HCT116 (cell line): ENCODE data around the gene C1orf159. TPM values are rescaled to one million over a fixed set of nuclear protein-coding genes. Genes with fewer than 3 reads are reported as not detected.

Experiments used
- ATAC-seq: fragments of 200-7000 bp; cut with Tn5 transposase; 2 replicates; pipeline ENCODE4 v1.9.1; 2020; ENCODE audit warnings: mild to moderate bottlenecking, moderate library complexity
- BruUV-seq: library from RNA; stranded (reverse); fragments of 400-500 nt; replicated peaks from 2 replicates; lab custom pipeline; 2021; lab: Mats Ljungman, UMichigan
- CTCF ChIA-PET: fragments of 300-600 bp; sonication (Branson Sonifier 250); formaldehyde crosslinking; loops from one replicate; lab custom pipeline; 2021; ENCODE audit warnings: antibody characterized with exemption; lab: Charles Lee
- POLR2A ChIA-PET: fragments of 300-600, 350-600 bp; sonication (Branson Sonifier 250); formaldehyde crosslinking; loops from one replicate; lab custom pipeline; 2021; ENCODE audit warnings: antibody characterized with exemption; lab: Charles Lee
- RAD21 ChIA-PET, 2 experiments: fragments of 300-600 bp; sonication (Branson Sonifier 250); formaldehyde crosslinking; loops; one replicate each; lab custom pipeline; 2023; ENCODE audit warnings: low total read pairs in 2 of 2; ENCODE audit not compliant: uncharacterized antibody in 2 of 2, unreplicated experiment in 2 of 2, low non-redundant PET in 1 of 2; lab: Charles Lee
- DNase-seq: peaks from one replicate; pipeline ENCODE4 v3.0.0-alpha.2; 2010; ENCODE audit warnings: low read depth, low spot score
- H2AFZ ChIP-seq: fragments of 200-600 bp; shearing (Covaris generic), sonication (generic); 2 replicates; pipeline ENCODE4 v1.6.1; 2017; ENCODE audit warnings: low read depth, mixed run types, mixed read lengths, antibody characterized with exemption, low read length; ENCODE audit not compliant: poor library complexity, severe bottlenecking
- H3K27ac ChIP-seq: 2 replicates; pipeline ENCODE4 v1.5.1; 2012; ENCODE audit warnings: low read depth, low read length
- H3K27me3 ChIP-seq: fragments of 200-600 bp; sonication (generic); 2 replicates; pipeline ENCODE4 v1.6.1; 2016; ENCODE audit warnings: mixed run types, low read length, mixed read lengths; ENCODE audit not compliant: insufficient read depth
- H3K36me3 ChIP-seq, 2 experiments: fragments of 200-500 bp in 1 of 2; fragments of 200-600 bp in 1 of 2; sonication (Bioruptor generic) in 1 of 2; sonication (generic) in 1 of 2; 2 replicates each; pipeline versions ENCODE4 v1.5.1 to v1.6.1; 2014 to 2016; ENCODE audit warnings: low read length in 2 of 2, inconsistent platforms in 1 of 2, mixed read lengths in 1 of 2, mixed run types in 1 of 2; ENCODE audit not compliant: insufficient read depth in 2 of 2, control insufficient read depth in 1 of 2
- H3K4me1 ChIP-seq, 2 experiments: fragments of 200-600 bp in 1 of 2; sonication (generic) in 1 of 2; 2 replicates each; pipeline versions ENCODE4 v1.5.1 to v1.6.1; 2012 to 2017; ENCODE audit warnings: low read length in 2 of 2, inconsistent platforms in 1 of 2, mild to moderate bottlenecking in 1 of 2, mixed read lengths in 1 of 2, mixed run types in 1 of 2, moderate library complexity in 1 of 2; ENCODE audit not compliant: insufficient read depth in 2 of 2, control insufficient read depth in 1 of 2
- H3K4me2 ChIP-seq: fragments of 200-600 bp; sonication (generic); 2 replicates; pipeline ENCODE4 v1.6.1; 2017; ENCODE audit warnings: mixed run types, low read length, mixed read lengths
- H3K4me3 ChIP-seq, 2 experiments: fragments of 200-600 bp in 1 of 2; sonication (generic) in 1 of 2; replicated peaks in 1 of 2; 2 replicates each; pipeline ENCODE4 v1.5.1; 2011 to 2016; ENCODE audit warnings: low read length in 2 of 2, control low read depth in 1 of 2, low read depth in 1 of 2, mild to moderate bottlenecking in 1 of 2, mixed read lengths in 1 of 2, mixed run types in 1 of 2
- H3K79me2 ChIP-seq: fragments of 200-600 bp; sonication (generic); 2 replicates; pipeline ENCODE4 v1.6.1; 2017; ENCODE audit warnings: mild to moderate bottlenecking, mixed run types, low read length, moderate library complexity, mixed read lengths; ENCODE audit not compliant: insufficient read depth
- H3K9ac ChIP-seq: fragments of 200-600 bp; sonication (generic); 2 replicates; pipeline ENCODE4 v1.6.1; 2016; ENCODE audit warnings: low read length, mixed read lengths
- H3K9me2 ChIP-seq: fragments of 200-600 bp; sonication (generic), shearing (Covaris generic); 2 replicates; pipeline ENCODE4 v1.6.1; 2017; ENCODE audit warnings: mixed run types, mild to moderate bottlenecking, moderate library complexity; ENCODE audit not compliant: insufficient read depth
- H3K9me3 ChIP-seq, 2 experiments: fragments of 200-500 bp in 1 of 2; fragments of 200-600 bp in 1 of 2; sonication (Bioruptor generic) in 1 of 2; sonication (generic) in 1 of 2; 2 replicates each; pipeline ENCODE4 v1.6.1; 2014 to 2017; ENCODE audit warnings: low read length in 2 of 2, mixed read lengths in 2 of 2, inconsistent platforms in 1 of 2, low read depth in 1 of 2, mild to moderate bottlenecking in 1 of 2, mixed run types in 1 of 2, moderate library complexity in 1 of 2; ENCODE audit not compliant: control insufficient read depth in 1 of 2, insufficient read depth in 1 of 2
- H4K20me1 ChIP-seq: fragments of 200-600 bp; sonication (generic), shearing (Covaris generic); 2 replicates; pipeline ENCODE4 v1.6.1; 2017; ENCODE audit warnings: mixed run types, mild to moderate bottlenecking, moderate library complexity; ENCODE audit not compliant: insufficient read depth
- CBX3 ChIP-seq: IDR thresholded peaks from 2 replicates; pipeline ENCODE4 v1.6.1; 2012; ENCODE audit warnings: low read depth
- EGR1 ChIP-seq: IDR thresholded peaks from 2 replicates; pipeline ENCODE4 v1.6.1; 2012; ENCODE audit warnings: low read depth
- ELF1 ChIP-seq: IDR thresholded peaks from 2 replicates; pipeline ENCODE4 v1.6.1; 2012; ENCODE audit warnings: low read depth, borderline replicate concordance
- EZH2 ChIP-seq: fragments of 200-600 bp; sonication (generic); IDR thresholded peaks from 2 replicates; pipeline ENCODE4 v1.6.1; 2017; ENCODE audit warnings: antibody characterized with exemption, mixed run types
- EZH2phosphoT487 ChIP-seq: fragments of 200-600 bp; IDR thresholded peaks from 2 replicates; pipeline ENCODE4 v1.6.1; 2018; ENCODE audit warnings: antibody characterized with exemption, borderline replicate concordance
- JUND ChIP-seq: IDR thresholded peaks from 2 replicates; pipeline ENCODE4 v1.6.1; 2012
- SIN3A ChIP-seq: IDR thresholded peaks from 2 replicates; pipeline ENCODE4 v1.6.1; 2012; ENCODE audit warnings: low read depth
- SP1 ChIP-seq: IDR thresholded peaks from 2 replicates; pipeline ENCODE4 v1.6.1; 2012; ENCODE audit warnings: low read depth
- ZNF274 ChIP-seq: fragments of 200-500 bp; sonication (Bioruptor generic); IDR thresholded peaks from 2 replicates; pipeline ENCODE4 v1.6.1; 2014; ENCODE audit warnings: mild to moderate bottlenecking, low read depth, low read length, inconsistent platforms
- intact Hi-C: fragments of 100-400 bp; cut with micrococcal nuclease; formaldehyde crosslinking; loops from 2 replicates; pipeline ENCODE4 v1.10.0; 2022
- total RNA-seq: library from RNA; stranded (reverse); gene quantifications from one replicate; pipeline ENCODE4 v1.2.1, GENCODE V29; 2021; ENCODE audit not compliant: unreplicated experiment
- TF ChIP-seq, protein P1 (sequence below): IDR thresholded peaks from 2 replicates; pipeline ENCODE4 v1.6.1; 2012
- TF ChIP-seq, protein P2 (sequence below): IDR thresholded peaks from 2 replicates; pipeline ENCODE4 v1.6.1; 2012; ENCODE audit warnings: low read depth

The C1orf159 gene
- total RNA-seq, 1 experiment from 2014 or later = 22.7 TPM

GRCh38 chr1:1120866-1121591 is 5.1 kb upstream of the C1orf159 start:
- no peak for DNase-seq
- TF ChIP-seq CBX3 = no peak
- TF ChIP-seq SP1 = no peak
- no peak for TF ChIP-seq EZH2phosphoT487
- TF ChIP-seq, protein P1, sequence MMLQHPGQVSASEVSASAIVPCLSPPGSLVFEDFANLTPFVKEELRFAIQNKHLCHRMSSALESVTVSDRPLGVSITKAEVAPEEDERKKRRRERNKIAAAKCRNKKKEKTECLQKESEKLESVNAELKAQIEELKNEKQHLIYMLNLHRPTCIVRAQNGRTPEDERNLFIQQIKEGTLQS = no peak
- no peak for TF ChIP-seq EGR1
- no peak for TF ChIP-seq JUND
- no peak for TF ChIP-seq SIN3A
- TF ChIP-seq, all 23 proteins: peak for 0
- Histone ChIP-seq H3K9me2 (no peaks in the 10 kb centered on the region), H3K4me2 (no peak overlapping the region), H3K4me3 (no peak overlapping the region), H3K27me3 (no peaks in the 10 kb centered on the region), H3K79me2 (no peaks in the 10 kb centered on the region), H2AFZ (no peak overlapping the region), H3K4me1 (peaks cover 2 to 10% of the 10 kb centered on the region in 2 experiments; a peak in 3 of 4 replicates), H3K9me3 (peaks cover 0 to 7% of the 10 kb centered on the region in 2 experiments; a peak in 1 of 4 replicates), H3K9ac (no peak overlapping the region), H4K20me1 (no peaks in the 10 kb centered on the region), H3K27ac (no peak overlapping the region), H3K36me3 (no peaks in the 10 kb centered on the region)
- no peak for ATAC-seq
- ChIA-PET CTCF (interaction anchor here (1.5 to 2.7 kb wide), 4 partner anchors 130 to 171 kb away, joined by 3 to 30 read pairs (median 16); no protein-coding TSS in a partner anchor), POLR2A (interaction anchor here (1.5 kb wide), 1 partner anchor 42 kb away, joined by 3 read pairs; no protein-coding TSS in a partner anchor), RAD21 (interaction anchor here (1.5 kb wide), 3 partner anchors 109 to 171 kb away, joined by 3 to 7 read pairs (median 7); no protein-coding TSS in a partner anchor)
- no TSS peak for BruUV-seq
- intact Hi-C loops = no loop called here

DNA sequence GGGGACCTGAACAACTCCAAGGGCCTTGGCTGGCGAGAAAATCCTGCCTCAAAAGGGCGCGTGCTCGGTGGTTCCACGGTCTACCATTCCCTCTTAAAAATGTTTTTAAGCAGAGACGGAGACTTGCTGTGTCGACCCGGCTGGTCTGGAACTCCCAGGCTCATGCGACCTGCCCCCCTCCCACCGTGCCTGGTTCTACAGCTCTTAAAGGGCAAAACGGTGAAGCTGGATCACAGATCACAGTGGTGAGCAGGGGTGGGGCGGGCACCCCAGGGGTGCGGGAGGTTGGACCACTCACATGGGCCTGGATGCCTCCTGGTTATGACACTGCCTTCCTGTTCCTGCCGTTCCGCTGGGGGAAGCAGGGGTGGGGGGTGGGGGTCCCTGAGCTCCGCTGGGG is 4.2 kb upstream of the C1orf159 start:
- Histone ChIP-seq H3K4me2 (no peak overlapping the region), H3K79me2 (peaks cover 1% of the 10 kb centered on the region), H4K20me1 (no peaks in the 10 kb centered on the region), H3K4me3 (no peak overlapping the region), H3K9me2 (no peaks in the 10 kb centered on the region), H3K27ac (no peak overlapping the region), H3K9ac (no peak overlapping the region), H3K4me1 (peaks cover 2 to 11% of the 10 kb centered on the region in 2 experiments; a peak in 3 of 4 replicates), H3K9me3 (peaks cover 0 to 7% of the 10 kb centered on the region in 2 experiments; a peak in 1 of 4 replicates), H3K36me3 (no peaks in the 10 kb centered on the region), H3K27me3 (no peaks in the 10 kb centered on the region), H2AFZ (no peak overlapping the region)
- RAD21 ChIA-PET = no interaction called here
- POLR2A ChIA-PET = no interaction called here
- no TSS peak for BruUV-seq
- TF ChIP-seq EZH2 (no peak), ELF1 (no peak), ZNF274 (no peak)
- TF ChIP-seq, protein P2, sequence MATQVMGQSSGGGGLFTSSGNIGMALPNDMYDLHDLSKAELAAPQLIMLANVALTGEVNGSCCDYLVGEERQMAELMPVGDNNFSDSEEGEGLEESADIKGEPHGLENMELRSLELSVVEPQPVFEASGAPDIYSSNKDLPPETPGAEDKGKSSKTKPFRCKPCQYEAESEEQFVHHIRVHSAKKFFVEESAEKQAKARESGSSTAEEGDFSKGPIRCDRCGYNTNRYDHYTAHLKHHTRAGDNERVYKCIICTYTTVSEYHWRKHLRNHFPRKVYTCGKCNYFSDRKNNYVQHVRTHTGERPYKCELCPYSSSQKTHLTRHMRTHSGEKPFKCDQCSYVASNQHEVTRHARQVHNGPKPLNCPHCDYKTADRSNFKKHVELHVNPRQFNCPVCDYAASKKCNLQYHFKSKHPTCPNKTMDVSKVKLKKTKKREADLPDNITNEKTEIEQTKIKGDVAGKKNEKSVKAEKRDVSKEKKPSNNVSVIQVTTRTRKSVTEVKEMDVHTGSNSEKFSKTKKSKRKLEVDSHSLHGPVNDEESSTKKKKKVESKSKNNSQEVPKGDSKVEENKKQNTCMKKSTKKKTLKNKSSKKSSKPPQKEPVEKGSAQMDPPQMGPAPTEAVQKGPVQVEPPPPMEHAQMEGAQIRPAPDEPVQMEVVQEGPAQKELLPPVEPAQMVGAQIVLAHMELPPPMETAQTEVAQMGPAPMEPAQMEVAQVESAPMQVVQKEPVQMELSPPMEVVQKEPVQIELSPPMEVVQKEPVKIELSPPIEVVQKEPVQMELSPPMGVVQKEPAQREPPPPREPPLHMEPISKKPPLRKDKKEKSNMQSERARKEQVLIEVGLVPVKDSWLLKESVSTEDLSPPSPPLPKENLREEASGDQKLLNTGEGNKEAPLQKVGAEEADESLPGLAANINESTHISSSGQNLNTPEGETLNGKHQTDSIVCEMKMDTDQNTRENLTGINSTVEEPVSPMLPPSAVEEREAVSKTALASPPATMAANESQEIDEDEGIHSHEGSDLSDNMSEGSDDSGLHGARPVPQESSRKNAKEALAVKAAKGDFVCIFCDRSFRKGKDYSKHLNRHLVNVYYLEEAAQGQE = no peak
- ATAC-seq = no peak
- no peak for DNase-seq
- CTCF ChIA-PET = interaction anchor here (2.7 kb wide), 1 partner anchor 171 kb away, joined by 15 read pairs; no protein-coding TSS in a partner anchor
- intact Hi-C loops = no loop called here
